NCI-H2081 (cell line): ENCODE results near the gene GLE1.
"Not testable (repeated sequence)": the region's sequence is repeated elsewhere in the genome, so short reads cannot be mapped to it uniquely, and the experiment has no call there.

Source experiments
- DNase-seq, 2 experiments: peaks; one replicate each; lab custom pipeline; 2025; lab: John Stamatoyannopoulos, UW

Gene GLE1

GRCh38 chr9:128495804-128496417 lies 8.6 kb upstream of the GLE1 start:
- DNase-seq, result no peak

DNA sequence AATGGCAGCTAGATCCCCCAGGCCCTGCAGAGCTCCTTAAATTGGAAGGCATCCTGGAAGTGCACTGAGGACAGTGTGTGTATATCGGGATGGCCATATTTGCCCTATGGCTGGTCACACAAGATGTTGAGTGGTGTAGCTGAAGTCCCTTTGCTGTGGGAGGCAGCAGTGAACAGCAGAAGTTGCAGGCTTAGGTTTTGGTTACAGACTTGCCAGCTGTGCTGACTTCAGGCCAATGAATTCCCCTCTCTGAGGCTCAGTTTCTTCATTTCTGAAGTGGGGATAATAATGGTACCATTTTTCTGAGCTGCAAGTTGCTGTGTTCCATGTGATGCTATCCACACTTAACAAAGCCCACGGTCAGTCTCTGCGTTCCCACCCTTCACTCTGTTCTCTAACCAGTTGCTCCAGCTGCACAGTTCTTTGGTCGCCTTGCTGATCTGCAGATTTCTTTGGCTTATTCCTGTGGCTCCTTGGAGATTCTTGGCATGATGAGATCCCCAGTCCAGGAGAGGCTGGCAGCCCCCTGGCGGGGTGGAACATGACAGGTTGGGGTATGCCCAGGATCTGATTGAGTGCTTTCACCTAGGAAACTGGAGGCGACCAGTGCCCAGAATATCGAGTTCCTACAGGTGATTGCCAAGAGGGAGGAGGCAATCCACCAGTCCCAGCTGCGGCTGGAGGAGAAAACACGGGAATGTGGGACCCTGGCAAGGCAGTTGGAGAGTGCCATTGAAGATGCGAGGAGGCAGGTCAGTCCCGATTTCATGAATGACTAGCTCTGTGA lies 6.5 kb upstream of the GLE1 start:
- no peak for DNase-seq

GRCh38 chr9:128498911-128499310 lies 5.6 kb upstream of the GLE1 start:
- DNase-seq, result no peak

- DNase-seq, result no peak
These were observed 4.6 kb upstream of the GLE1 start for GRCh38 chr9:128499920-128500319.

DNA sequence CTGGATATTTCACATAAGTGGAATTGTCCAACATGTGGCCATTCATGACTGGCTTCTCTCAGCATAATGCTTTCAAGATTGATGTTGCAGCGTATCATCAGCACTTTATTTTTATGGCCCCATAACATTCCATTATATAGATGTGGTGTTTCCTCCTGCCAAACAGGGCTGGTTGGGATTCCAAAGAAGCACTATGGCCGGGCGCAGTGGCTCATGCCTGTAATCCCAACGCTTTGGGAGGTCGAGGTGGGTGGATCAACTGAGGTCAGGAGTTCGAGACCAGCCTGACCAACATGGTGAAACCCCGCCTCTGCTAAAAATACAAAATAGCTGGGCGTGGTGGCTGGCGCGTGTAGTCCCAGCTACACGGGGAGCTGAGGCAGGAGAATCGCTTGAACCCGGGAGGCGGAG lies 1.1 kb upstream of the GLE1 start:
- not testable (repeated sequence) for DNase-seq

DNA sequence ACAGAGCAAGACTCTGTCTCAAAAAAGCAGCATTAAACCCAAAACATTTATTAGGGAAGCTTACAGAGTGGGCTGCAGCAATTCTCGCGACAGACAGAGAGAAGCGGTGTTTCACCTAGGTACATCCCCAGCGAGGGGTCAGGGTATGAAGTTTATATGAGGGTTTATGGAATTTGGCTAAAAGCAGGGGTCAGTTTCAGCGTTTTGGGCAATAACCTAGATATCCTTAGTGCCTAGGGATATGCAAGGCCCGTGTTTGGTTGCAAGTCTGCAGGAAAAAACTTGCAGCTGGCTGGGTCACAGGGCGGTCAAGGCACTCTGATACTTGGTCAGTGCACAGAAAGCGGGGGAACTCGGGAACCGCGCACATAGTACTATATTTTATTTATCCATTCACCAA lies 649 bp upstream of the GLE1 start:
- DNase-seq, result no peak

GRCh38 chr9:128505414-128505765 lies 871 bp downstream of the GLE1 start:
- no peak for DNase-seq

DNA sequence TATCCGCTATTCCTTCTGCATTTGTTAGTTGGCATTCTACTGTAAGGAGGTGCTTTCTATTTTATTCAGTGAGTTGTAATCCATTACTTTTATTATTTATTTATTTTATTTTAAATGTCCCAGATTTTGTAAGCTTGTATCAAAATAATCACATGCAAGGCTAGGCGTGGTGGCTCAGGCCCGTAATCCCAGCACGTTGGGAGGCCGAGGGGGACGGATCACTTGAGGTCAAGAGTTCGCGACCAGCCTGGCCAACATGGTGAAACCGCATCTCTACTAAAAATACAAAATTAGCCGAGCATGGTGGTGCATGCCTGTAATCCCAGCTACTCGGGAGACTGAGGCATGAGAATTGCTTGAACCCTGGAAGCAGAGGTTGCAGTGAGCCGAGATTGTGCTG lies 1.4 kb downstream of the GLE1 start:
- DNase-seq, result not testable (repeated sequence)

- no peak for DNase-seq
These were observed 8.3 kb downstream of the GLE1 start for GRCh38 chr9:128512820-128513219.

- no peak for DNase-seq
These were observed 17.4 kb downstream of the GLE1 start for GRCh38 chr9:128521956-128522355.

- DNase-seq, result peak; percentile 17 to 24
These were observed 18.8 kb downstream of the GLE1 start for GRCh38 chr9:128523199-128523925.

DNA sequence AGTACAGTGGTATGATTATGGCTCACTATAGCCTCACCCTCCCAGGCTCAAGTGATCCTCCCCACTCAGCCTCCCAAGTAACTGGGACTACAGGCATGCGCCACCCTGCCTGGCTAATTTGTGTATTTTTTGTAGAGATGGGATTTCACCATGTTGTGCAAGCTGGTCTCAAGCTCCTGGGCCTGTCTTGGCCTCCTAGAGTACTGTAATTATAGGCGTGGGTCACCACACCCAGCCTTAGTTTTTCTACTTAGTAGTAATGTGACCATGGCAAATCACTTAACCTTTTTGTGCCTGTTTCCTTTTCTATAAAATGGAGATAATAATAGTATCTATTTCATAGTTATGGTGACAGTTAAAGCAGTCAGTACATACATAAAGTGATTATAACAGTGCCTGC lies 22.2 kb downstream of the GLE1 start:
- no peak for DNase-seq

DNA sequence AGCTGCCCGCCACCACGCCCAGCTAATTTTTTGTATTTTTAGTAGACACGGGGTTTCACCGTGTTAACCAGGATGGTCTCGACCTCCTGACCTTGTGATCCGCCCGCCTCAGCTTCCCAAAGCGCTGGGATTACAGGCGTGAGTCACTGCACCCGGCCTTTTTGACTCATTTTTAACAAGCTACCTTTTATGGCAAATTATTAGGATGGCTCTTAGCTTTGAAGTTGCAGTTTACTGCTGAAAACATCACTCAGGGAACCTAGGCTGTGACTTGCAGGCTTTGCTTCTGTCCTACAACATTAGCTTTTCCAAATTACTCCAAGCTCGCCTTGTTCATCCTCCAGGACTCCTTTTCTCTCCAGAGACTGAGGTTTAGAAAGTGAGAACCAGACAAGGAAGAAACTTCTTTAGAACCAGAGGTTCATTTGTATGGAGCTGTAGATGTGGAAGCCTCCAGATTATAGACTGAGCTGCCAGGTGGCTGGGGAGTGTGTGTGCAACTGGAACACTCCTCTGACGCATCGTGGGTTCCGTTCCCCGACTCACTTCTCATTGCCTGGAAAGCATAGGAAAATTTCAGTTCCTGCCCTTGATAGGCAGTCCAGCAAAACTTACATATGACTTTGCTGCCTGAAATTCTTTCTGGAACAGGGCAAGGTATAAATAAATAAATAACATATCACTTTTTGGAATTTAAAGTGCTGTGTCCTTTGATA lies 24.1 kb downstream of the GLE1 start:
- DNase-seq, result no peak

GRCh38 chr9:128529191-128529590 lies 24.7 kb downstream of the GLE1 start:
- no peak for DNase-seq

- no peak for DNase-seq
These were observed 28.1 kb downstream of the GLE1 start for GRCh38 chr9:128532581-128532980.

DNA sequence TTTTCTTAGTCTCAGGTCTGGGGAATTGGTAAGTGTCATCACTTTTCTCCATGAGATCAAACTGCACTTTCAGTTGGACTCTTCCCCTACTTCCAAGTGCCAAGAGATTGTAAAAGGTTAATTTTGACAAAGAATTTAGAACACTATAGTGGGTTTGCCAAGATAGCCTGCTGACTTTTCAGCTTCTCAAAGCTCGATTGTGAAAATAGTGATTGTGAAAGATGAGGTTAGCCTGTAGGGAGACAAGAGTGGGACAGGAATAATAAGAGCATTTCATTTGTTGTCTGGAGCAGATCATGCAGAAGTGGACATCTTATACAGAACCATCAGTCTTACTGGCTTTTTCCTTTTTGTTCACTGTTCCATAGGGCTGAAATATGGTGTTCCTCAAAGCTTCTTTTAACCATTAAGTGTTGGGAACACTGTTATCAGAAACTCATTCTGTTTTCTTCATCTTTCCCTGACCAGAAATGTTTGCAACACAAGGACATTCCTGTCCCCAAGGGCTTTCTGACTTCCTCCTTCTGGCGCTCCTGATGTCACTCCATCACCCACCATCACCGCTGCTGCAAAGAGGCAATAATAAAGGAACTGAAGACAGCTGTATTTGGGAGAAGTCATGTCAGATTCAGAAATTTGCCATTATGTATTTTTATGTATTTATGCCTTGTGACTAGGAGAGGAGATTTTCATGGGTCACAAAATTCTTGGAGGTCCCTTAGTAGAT lies 36.3 kb downstream of the GLE1 start:
- no peak for DNase-seq

DNA sequence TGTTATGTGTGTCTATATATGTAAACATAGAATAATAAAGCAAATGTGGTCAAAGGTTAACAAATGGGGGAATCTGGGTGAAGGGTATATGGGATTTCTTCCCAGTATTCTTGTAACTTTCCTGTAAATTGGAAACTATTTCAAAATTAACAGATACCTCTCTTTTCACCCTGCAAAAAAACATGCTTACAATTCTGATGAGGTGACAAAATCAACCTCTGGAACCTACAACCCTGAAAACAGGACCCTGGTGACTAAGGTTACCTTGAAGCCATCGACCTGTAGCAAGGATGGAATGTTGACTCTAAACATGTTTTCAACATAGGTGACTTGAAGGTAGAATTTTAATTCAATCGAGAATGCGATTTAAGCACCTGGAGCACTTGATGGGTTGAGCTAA lies 42.0 kb downstream of the GLE1 start:
- no peak for DNase-seq

DNA sequence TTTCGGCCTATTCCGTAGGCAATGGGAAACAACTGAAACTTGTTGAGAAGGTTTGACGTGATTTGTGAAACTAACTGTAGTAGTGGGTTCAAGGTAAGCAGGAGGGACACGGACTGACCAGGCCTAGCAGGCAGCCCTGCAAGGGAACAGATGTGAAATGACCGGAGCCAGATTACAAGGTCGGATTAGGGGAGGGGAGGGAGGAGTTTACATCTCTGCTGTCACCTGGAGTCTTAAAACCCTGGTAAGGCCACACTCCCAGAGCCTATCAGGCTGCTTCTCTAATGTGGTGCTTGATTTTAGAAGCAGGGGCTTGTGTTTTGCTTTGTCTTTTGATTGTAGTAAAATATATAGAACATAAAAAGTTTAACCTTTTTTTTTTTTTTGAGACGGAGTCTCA lies 44.4 kb downstream of the GLE1 start:
- no peak for DNase-seq

DNA sequence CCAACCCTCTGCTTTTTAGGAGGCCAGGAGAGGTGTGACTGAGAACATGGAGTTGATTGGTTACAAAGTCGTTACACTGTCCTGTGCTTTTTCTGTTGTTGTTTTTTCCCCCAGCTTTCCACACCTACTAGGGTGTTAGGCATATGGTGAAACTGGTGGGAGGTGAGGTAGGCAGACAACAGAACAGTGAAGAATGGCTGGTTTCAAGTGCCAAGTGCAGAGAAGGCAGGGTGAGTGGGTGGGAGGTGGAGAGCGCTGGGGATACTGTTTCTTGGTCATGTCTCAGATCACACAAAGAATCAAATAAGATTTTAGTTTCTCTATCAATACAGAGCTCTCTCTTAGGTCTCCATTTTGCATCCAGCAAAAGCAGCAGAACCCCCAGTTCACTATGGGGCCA lies 45.7 kb downstream of the GLE1 start:
- DNase-seq, result no peak

GRCh38 chr9:128550770-128551656 lies 46.5 kb downstream of the GLE1 start:
- DNase-seq, result no peak

- no peak for DNase-seq
These were observed 47.2 kb downstream of the GLE1 start for GRCh38 chr9:128551657-128552152.
